Heart left ventricle (tissue), 13 donors: Measurements from ENCODE around the gene ODAD4.

Source experiments
- CTCF ChIP-seq, 12 donors: fragments of 200-600 bp; sonication (generic) in 4 of 12; IDR thresholded peaks; one replicate each; pipeline versions ENCODE4 v1.5.0 to v1.8.0; 2018 to 2022; ENCODE audit warnings: antibody characterized with exemption in 12 of 12, mild to moderate bottlenecking in 5 of 12
- POLR2A ChIP-seq, 2 donors: fragments of 450-650 bp; IDR thresholded peaks; one replicate each; pipeline ENCODE4 v1.6.1; 2017; ENCODE audit warnings: antibody characterized with exemption in 2 of 2, mild to moderate bottlenecking in 2 of 2, moderate library complexity in 2 of 2
- donor health status: ischemic (EF 13 %, LVEDD 7.1; RV severe dilation, severe dysfunction).
- donor health status: DM: no; HTN: yes; CAD: no.
- donor health status: DM: no; HTN: no; CAD: no.
- donor health status: ischemic (EF 25% LVEDD 6.9; RV normal size, moderate dysfunction).
- donor health status: ischemic (EF 25% LVEDD 5.7; RV mildly dilated, moderate dysfunction).
- donor health status: ischemic (EF 35%, LVEDD 5.7; RV mildly dilated, moderate dysfunction).
- donor health status: nonischemic (EF 11% LVEDD 7.7; RV severe dilation, severe dysfunction).
- donor health status: DM: yes; HTN: yes; CAD: no.
- donor health status: PGD.
- donor health status: ischemic (EF 29% LVEDD 5.4; RV normal size, mild dysfunction).
- donor health status: nonischemic (EF 23%, LVEDD 6.1; RV moderate dilation, normal function).

- TF ChIP-seq CTCF (IDR thresholded peaks at IDR 0.05), result no peak
- TF ChIP-seq POLR2A (IDR thresholded peaks at IDR 0.05), result no peak
Observed at GRCh38 chr17:41925991-41926590, 4.3 kb upstream of the ODAD4 start.
